ENCODE results near the gene STARD9.

STARD9 gene

DNA sequence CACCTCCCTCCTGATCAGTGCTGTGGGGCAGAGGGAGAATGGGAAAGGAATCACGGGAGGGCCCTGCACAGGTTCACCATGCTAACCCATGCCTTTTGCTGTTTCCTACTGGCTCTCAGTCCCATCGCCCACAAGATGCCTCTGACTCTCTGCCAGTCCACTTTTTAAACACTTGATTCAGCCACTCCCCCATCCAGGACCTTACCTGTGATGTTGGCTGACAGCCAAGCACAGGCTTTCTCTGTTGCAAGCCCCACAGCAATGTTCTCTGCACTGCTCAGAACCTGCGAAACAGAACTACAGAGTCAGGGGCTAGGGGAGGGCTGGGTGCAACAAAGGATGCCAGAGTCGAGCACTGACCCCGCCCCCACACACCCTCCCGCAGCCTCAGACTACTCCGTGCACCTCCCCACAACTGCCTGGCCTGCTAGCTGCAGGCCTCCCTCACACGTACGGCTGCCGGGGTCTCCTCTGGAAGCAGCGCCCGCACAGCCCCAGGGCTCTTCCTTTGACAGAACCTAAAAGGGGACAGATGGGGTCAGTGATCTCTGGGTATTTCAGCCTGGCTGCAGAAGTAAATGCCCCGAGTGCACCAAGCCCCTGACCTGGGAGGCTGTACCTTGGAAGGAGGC, 152.5 kb downstream of the STARD9 start:
- peaks cover 51% of the 10 kb centered on the region for H3K36me3 Mint-ChIP-seq
- no peak for DNase-seq
- no peaks in the 10 kb centered on the region for H3K9me3 Mint-ChIP-seq
- H3K27me3 Mint-ChIP-seq = no peaks in the 10 kb centered on the region
- CTCF ChIA-PET = no interaction called here
- no peak overlapping the region for H3K27ac Mint-ChIP-seq
- no peak overlapping the region for H3K4me3 Mint-ChIP-seq
- no peaks in the 10 kb centered on the region for H3K4me1 Mint-ChIP-seq

DNA sequence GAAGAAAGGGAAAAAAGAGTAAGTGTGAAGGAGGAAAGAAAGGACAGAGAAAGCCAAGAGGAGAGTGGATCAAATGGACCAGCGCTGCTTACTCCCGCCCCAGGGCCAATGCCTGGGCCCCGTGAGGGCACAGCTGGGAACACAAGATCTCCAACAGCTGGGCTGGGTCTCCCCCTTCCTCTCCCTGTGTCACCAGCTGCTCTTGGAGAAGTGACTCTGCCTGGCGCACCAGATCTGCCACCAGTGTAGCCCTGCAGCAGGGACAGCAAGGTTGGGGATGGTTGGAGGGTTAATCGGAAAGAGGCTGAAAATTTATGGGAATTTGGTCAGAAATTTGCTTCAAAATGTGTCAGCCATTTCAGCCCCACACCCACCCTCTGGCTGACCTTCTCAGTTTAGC, 153.2 kb downstream of the STARD9 start:
- peaks cover 53% of the 10 kb centered on the region for H3K36me3 Mint-ChIP-seq
- no peaks in the 10 kb centered on the region for H3K27me3 Mint-ChIP-seq
- no peaks in the 10 kb centered on the region for H3K4me1 Mint-ChIP-seq
- no peaks in the 10 kb centered on the region for H3K9me3 Mint-ChIP-seq
- H3K27ac Mint-ChIP-seq = no peak overlapping the region
- no peak for DNase-seq
- H3K4me3 Mint-ChIP-seq = no peak overlapping the region
- CTCF ChIA-PET = no interaction called here

DNA sequence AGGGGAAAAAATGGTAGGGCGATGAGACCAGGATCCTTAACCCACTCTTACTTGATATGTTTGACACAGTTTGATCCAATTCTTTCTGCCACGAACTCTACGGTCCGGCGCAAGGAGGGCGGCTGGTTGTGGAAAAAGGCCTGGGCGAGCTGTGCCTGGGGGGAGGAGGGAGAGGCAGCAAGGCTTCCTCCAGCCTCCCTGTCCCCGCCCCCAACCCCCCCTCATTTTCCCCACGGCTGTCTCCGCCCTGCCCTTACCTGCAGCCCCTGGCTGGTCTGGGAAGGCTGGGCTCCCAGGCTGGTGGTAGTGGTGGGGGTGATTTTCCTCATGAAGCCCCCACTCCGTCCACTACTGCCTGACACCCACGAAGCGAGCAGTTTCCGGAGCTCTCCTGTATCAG, 153.6 kb downstream of the STARD9 start:
- Mint-ChIP-seq H3K36me3 (peaks cover 53% of the 10 kb centered on the region), H3K9me3 (no peaks in the 10 kb centered on the region), H3K4me1 (no peaks in the 10 kb centered on the region), H3K4me3 (no peak overlapping the region), H3K27ac (no peak overlapping the region), H3K27me3 (no peaks in the 10 kb centered on the region)
- no peak for DNase-seq
- CTCF ChIA-PET = no interaction called here

DNA sequence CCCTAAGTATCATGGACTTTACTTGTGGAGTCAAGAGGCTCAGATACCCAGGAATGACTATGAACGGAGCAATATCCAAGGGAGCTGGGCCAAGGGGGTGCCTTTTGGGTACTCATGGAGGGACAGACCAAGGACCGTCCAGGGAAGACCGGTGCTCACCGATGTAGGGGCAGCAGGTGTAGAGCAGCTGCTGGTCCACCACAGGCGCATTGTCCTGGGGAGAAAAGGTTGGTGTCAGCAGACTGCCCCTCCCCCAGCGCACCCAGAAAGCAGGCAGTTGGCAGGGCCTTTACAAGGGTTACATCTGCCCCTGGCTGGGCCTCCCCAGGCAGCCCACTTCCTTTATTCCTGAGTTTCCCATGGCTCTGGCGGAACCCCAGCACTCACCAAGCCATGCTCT, 154.0 kb downstream of the STARD9 start:
- no peak for DNase-seq
- CTCF ChIA-PET = no interaction called here
- Mint-ChIP-seq H3K27me3 (no peaks in the 10 kb centered on the region), H3K36me3 (peaks cover 56% of the 10 kb centered on the region), H3K4me3 (no peak overlapping the region), H3K27ac (no peak overlapping the region), H3K9me3 (no peaks in the 10 kb centered on the region), H3K4me1 (peaks cover 2% of the 10 kb centered on the region)

DNA sequence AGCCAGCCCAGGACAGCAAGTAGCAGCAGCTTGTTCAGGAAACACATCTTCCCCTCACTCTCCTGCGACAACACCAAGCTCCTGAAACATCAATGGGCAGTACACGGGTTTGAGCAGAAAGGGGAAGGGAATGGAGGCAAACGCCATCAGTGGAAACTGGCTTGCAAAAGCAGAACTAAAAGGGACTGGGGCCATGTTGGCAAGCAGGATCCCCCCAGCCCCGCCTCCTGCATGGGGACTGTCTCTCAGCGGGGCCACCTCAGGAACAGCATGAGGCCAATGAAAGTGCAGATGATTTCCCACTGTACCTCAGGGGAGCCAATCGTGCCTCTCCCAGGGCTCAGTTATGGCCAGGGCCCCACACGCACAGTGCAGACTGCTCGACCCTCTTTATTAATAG, 154.7 kb downstream of the STARD9 start:
- CTCF ChIA-PET = no interaction called here
- peaks cover 6% of the 10 kb centered on the region for H3K4me1 Mint-ChIP-seq
- no peak for DNase-seq
- H3K27ac Mint-ChIP-seq = no peak overlapping the region
- H3K9me3 Mint-ChIP-seq = no peaks in the 10 kb centered on the region
- no peaks in the 10 kb centered on the region for H3K27me3 Mint-ChIP-seq
- H3K36me3 Mint-ChIP-seq = peaks cover 53% of the 10 kb centered on the region
- no peak overlapping the region for H3K4me3 Mint-ChIP-seq

DNA sequence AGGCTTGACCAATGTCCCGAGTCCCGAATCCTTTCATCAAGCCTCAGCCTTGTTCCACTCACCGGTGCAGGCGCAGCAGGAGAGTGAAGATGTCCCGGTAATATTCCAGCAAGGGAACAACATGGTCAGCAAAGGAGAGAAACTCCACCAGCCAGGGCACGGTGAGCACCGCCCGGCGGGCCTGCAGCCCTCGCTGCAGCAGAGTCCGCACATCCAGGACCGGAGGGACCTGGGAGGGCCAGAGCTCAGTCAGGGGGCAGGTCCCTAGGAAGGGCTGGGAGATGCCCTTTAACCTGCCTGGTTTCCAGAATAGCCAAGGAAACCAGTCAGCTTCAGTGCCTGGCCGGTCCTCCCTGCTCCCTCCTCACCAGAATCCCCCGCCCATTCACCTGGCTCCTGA, 155.1 kb downstream of the STARD9 start:
- CTCF ChIA-PET = no interaction called here
- Mint-ChIP-seq H3K27me3 (no peaks in the 10 kb centered on the region), H3K4me1 (peaks cover 10% of the 10 kb centered on the region), H3K4me3 (no peak overlapping the region), H3K36me3 (peaks cover 49% of the 10 kb centered on the region), H3K27ac (no peak overlapping the region), H3K9me3 (no peaks in the 10 kb centered on the region)
- no peak for DNase-seq

DNA sequence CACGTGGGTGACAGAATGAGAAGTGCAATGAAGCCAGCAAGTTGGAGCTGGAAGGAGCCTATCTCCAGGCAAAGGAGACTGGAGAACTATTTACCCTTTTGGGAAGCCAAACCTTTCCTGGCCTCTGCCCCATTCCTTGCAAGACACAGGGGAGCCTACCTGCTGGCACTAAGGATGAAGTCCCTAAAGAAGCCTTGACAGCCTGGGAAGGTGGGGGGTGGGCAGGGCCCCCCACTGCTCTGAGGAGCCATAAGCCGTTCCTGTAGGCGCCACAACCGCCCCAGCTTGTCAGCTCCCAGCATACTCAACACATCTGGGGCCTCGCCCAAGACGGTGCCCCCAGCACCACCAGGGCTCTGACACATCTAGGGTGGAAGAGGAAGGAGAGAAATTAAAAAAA, 156.1 kb downstream of the STARD9 start:
- H3K36me3 Mint-ChIP-seq = peaks cover 49% of the 10 kb centered on the region
- DNase-seq = no peak
- no peaks in the 10 kb centered on the region for H3K27me3 Mint-ChIP-seq
- no peaks in the 10 kb centered on the region for H3K9me3 Mint-ChIP-seq
- CTCF ChIA-PET = no interaction called here
- no peak overlapping the region for H3K4me3 Mint-ChIP-seq
- H3K4me1 Mint-ChIP-seq = peaks cover 14% of the 10 kb centered on the region
- no peak overlapping the region for H3K27ac Mint-ChIP-seq

DNA sequence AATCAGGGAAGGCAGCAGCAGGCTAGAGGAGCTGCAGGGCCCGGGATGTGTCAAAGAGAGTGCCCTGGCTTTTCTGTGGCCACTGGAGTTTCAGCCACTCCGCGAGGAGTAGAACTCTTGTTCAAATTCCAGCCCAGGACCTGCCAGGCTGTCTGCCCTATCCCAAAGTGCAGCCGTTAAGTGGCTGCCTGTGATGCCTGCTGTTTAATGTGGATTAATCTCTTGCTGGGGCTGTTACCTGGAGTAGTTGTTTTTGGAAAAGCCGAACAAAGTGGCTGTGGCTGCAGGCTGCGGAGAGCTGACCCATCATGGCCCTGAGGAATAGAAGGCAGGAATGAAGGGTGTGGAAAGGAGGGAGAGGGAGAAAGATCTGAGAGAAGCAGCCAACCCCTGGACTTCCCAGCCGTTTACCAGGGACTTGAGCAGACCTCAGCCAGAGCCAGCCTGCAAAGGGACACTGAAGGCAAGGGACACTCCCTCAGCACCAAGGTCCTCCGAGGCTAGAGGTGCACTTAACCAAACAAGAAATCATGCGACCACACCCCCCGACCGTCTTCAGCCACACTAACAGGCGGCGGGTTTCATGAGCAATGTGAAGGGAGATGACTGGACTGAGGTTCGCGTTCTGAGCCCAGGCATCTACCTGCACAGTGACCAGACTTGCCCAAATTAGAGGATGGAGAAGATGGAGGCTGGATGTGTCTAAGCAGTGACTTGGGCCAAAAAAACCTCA, 156.9 kb downstream of the STARD9 start:
- H3K27me3 Mint-ChIP-seq = no peaks in the 10 kb centered on the region
- peak overlapping the region; percentile 61 for H3K27ac Mint-ChIP-seq
- H3K4me1 Mint-ChIP-seq = peaks cover 14% of the 10 kb centered on the region
- H3K36me3 Mint-ChIP-seq = peaks cover 42% of the 10 kb centered on the region
- no peaks in the 10 kb centered on the region for H3K9me3 Mint-ChIP-seq
- no peak for DNase-seq
- peak overlapping the region; percentile 4 for H3K4me3 Mint-ChIP-seq
- CTCF ChIA-PET = interaction anchor here (0.6 kb wide), 1 partner anchor 1051 kb away, joined by 3 read pairs; no protein-coding TSS in a partner anchor

DNA sequence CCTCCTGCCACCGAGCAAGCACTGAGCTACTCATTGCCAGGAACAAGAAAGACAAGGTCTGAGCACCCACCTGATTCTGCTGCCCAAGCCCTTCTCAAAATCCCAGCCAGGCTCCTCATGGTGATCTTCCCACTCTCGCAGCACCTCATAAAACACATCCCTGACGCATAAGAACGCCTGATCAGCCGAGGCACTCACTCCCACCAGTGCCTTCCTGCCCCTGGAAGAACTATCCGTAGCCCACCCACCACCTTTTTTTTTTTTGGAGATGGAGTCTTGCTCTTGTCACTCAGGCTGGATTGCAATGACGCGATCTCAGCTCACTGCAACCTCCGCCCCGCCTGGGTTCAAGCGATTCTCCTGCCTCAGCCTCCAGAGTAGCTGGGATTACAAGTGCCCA, 157.6 kb downstream of the STARD9 start:
- CTCF ChIA-PET = interaction anchor here (0.6 to 1.4 kb wide), 3 partner anchors 9 to 1051 kb away, joined by 3 to 4 read pairs (median 3); no protein-coding TSS in a partner anchor
- Mint-ChIP-seq H3K9me3 (no peaks in the 10 kb centered on the region), H3K36me3 (peaks cover 39% of the 10 kb centered on the region), H3K27me3 (no peaks in the 10 kb centered on the region), H3K4me3 (no peak overlapping the region), H3K27ac (no peak overlapping the region), H3K4me1 (peaks cover 20% of the 10 kb centered on the region)
- DNase-seq = no peak

DNA sequence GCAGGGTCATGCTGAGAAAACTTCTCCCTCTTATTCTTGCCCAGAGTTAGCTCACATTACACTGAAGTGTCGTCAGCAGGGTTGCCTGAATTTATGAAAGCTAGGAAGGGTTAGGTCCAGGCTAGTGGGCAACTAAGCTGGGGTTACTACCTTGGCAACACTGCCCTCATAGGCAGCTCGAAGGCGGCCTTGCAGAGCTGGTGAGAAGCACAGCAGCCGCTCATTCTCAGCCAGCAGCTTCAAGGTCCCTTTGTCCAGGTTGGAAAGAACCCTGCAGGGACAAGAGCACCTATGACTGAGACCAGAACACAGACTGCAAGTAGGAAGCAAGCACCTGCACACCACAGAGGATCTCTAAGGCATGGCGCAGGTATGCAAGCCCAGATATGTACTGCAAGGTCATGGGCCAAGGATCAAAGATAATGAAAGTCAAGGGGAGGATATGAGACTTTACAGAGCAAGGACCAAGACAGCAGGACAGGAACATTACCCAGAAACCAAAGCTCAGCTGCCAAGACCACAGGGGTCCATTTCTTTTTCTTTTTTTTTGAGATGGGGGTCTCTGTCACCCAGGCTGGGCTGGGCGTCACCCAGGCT, 158.8 kb downstream of the STARD9 start:
- H3K27me3 Mint-ChIP-seq = no peaks in the 10 kb centered on the region
- CTCF ChIA-PET = interaction anchor here (0.9 to 1.4 kb wide), 2 partner anchors 11 to 192 kb away, joined by 3 read pairs; no protein-coding TSS in a partner anchor
- H3K4me1 Mint-ChIP-seq = peaks cover 20% of the 10 kb centered on the region
- H3K27ac Mint-ChIP-seq = no peak overlapping the region
- peak overlapping the region; percentile 35 for H3K4me3 Mint-ChIP-seq
- H3K36me3 Mint-ChIP-seq = peaks cover 37% of the 10 kb centered on the region
- DNase-seq = no peak
- no peaks in the 10 kb centered on the region for H3K9me3 Mint-ChIP-seq

DNA sequence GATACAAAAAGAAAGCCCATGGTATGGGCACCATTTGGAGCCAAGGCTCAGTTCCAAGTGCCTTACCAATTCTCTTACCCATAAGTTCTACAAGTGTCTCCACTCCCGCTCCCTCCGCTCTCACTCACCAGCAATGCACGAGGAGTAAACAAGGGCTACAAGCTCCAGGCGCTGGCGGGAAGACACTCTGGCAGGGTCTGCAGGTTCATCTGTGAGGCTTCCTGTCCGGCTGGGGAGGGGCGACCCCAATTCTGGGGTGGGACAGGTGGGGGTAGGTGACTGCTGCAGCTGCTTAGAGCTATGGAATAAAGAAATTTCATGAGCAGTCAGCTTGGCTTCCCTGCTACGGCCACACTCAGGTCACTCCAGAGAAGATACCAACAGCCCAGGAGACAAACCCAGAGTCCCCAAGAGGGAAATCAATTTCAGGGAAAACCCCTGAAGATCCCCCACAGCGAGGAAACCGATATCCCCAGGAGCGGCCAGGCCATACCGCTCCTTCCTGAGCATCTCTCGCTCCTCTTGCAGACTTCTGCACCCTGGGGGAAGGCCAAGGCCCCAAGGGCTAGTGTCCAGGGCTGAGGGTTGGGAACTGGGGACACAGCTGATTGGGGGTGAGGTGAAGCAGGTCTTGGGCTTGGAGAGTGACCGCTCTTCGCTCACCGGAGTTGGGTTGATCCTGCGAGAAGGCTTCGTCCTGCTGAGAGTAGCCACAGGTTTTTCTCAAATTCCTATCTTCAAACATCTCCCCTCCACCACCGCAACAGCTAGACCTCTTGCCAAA, 160.2 kb downstream of the STARD9 start:
- peak overlapping the region; percentile 45 for H3K27ac Mint-ChIP-seq
- H3K4me1 Mint-ChIP-seq = peaks cover 20% of the 10 kb centered on the region
- no peak for DNase-seq
- no peaks in the 10 kb centered on the region for H3K9me3 Mint-ChIP-seq
- CTCF ChIA-PET = interaction anchor here (1.0 to 1.4 kb wide), 2 partner anchors 30 to 190 kb away, joined by 4 read pairs; no protein-coding TSS in a partner anchor
- no peaks in the 10 kb centered on the region for H3K27me3 Mint-ChIP-seq
- peaks cover 27% of the 10 kb centered on the region for H3K36me3 Mint-ChIP-seq
- H3K4me3 Mint-ChIP-seq = peak overlapping the region; percentile 74

DNA sequence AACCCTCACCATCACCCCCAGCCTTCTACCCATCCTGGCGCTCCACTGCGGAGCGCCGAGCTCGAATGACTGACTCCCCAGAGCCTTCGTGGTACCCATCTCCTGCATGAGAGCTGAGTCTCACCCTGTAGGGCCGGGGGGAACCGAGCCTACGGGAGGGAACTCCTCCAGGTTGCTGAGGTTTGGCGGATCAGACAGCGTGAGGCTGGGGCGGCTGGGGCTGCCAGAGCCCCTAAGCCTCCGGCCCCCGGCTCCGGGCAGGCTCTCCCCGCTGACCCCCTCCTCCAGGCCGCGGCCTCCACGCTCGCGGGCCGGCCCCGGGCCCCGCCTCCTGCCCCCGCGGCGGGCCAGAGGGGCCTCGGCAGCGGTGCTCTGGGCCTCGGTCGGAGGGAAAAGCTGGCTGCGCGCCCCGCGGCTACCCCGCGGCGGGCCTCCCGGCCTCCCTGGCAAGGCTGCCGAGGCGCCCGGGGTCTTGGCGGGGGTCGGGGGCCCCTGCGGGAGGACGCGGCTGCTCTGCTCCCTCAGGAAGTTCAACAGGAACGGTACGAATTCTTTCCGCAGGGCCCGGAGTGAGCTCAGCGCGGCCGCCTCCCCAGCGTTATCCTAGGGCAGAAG, 160.9 kb downstream of the STARD9 start:
- H3K27ac Mint-ChIP-seq = peak overlapping the region; percentile 45
- H3K9me3 Mint-ChIP-seq = no peaks in the 10 kb centered on the region
- CTCF ChIA-PET = interaction anchor here (1.0 to 1.4 kb wide), 2 partner anchors 31 to 190 kb away, joined by 4 read pairs; no protein-coding TSS in a partner anchor
- no peaks in the 10 kb centered on the region for H3K27me3 Mint-ChIP-seq
- peak overlapping the region; percentile 75 for H3K4me3 Mint-ChIP-seq
- H3K4me1 Mint-ChIP-seq = peaks cover 20% of the 10 kb centered on the region
- peaks cover 23% of the 10 kb centered on the region for H3K36me3 Mint-ChIP-seq
- peak; percentile 42 for DNase-seq

DNA sequence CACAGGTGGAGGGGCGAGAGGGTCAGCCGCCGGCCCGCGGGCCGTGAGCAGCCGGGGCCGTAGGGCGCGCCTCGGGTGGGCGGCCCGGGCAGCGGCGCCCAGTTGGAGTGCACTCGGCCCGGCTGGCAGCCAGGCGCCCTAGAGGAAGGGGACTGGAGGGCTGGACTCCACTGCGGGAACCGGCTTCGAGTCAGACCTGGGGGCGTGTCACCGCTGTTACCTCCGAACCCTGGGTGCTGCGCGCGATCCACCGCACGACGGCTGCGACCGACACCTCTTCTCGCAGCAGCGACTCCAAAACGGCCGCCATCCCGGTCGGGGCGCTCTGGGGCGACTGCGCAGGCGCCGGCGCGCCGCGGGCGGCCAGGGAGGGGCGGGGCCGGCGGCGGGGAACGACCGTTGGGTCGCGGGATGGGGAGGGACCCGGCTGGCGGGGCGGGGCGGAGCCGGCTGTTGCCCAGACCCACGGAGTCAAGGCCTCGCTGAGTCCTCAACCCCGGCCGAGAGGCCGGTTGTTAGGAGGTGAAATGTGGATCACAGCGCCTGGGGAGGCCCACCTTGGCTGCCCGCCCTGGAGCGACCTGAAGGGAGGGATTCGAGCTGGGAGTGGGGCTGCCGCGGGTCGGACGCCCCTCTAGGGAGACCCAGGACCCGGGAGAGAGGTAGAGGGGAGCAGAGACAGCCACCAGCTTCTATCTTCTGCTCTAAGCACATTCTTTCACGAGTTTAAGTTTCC, 161.6 kb downstream of the STARD9 start, which contains the start of gene CDAN1:
Gene CDAN1 (minus strand): TSS at position 336 of the 736 bp plus-strand sequence. CDS start 26 bp downstream, at position 310.
- Mint-ChIP-seq H3K9me3 (no peaks in the 10 kb centered on the region), H3K36me3 (peaks cover 18% of the 10 kb centered on the region), H3K27ac (peak within 1 kb of the TSS; percentile 87), H3K4me3 (peak within 1 kb of the TSS; percentile 75), H3K27me3 (no peaks in the 10 kb centered on the region), H3K4me1 (peaks cover 20% of the 10 kb centered on the region)
- peak; percentile 94 for DNase-seq
- CTCF ChIA-PET = interaction anchor here (1.0 kb wide), 1 partner anchor 190 kb away, joined by 3 read pairs; no protein-coding TSS in a partner anchor

Data from activated naive CD4-positive, alpha-beta T cell treated with anti-CD3 and anti-CD28 coated beads, Interleukin-2, amount 10 ng/mL, durations not matched to agents 7 days and 5 days (primary cell).